Right lobe of liver (tissue), 6 donors: ENCODE data around the gene GFAP. TPM values are rescaled to one million over a fixed set of nuclear protein-coding genes. Genes with fewer than 3 reads are reported as not detected.

Source experiments
- ATAC-seq, 4 donors: fragments of 200-7000 bp; cut with Tn5 transposase; one replicate each; pipeline ENCODE4 v1.9.1; 2020; ENCODE audit warnings: mild to moderate bottlenecking in 4 of 4, moderate library complexity in 4 of 4
- DNase-seq, 3 donors: peaks; one replicate each; pipeline ENCODE4 v3.0.0-alpha.2; 2020
- H3K27ac ChIP-seq, 3 donors: fragments of 200-600 bp; one replicate each; pipeline ENCODE4 v1.8.0; 2022
- H3K27me3 ChIP-seq, 2 donors: fragments of 200-600 bp; one replicate each; pipeline ENCODE4 v1.8.0; 2022
- H3K36me3 ChIP-seq, 4 donors: fragments of 200-600 bp; sonication (generic) in 1 of 4; one replicate each; pipeline versions ENCODE4 v1.5.1 to v1.8.0; 2017 to 2022; ENCODE audit warnings: control low read depth in 1 of 4
- H3K4me1 ChIP-seq, 4 donors: fragments of 200-600 bp; sonication (generic) in 1 of 4; one replicate each; pipeline versions ENCODE4 v1.5.1 to v1.8.0; 2017 to 2022; ENCODE audit warnings: control low read depth in 1 of 4
- H3K4me3 ChIP-seq, 3 donors: fragments of 200-600 bp; one replicate each; pipeline ENCODE4 v1.8.0; 2022
- H3K9me3 ChIP-seq, 4 donors: fragments of 200-600 bp; sonication (generic) in 1 of 4; one replicate each; pipeline versions ENCODE4 v1.5.1 to v1.8.0; 2017 to 2022; ENCODE audit warnings: control low read depth in 1 of 4
- CTCF ChIP-seq, 4 donors: fragments of 200-600 bp in 3 of 4; fragments of 450-650 bp in 1 of 4; IDR thresholded peaks; one replicate each; pipeline versions ENCODE4 v1.5.1 to v1.8.0; 2016 to 2022; ENCODE audit warnings: antibody characterized with exemption in 4 of 4, mild to moderate bottlenecking in 2 of 4
- POLR2A ChIP-seq: fragments of 450-650 bp; IDR thresholded peaks from one replicate; pipeline ENCODE4 v1.6.1; 2017; ENCODE audit warnings: antibody characterized with exemption, mild to moderate bottlenecking
- whole genome bisulfite sequencing: methylation state at CpG from one replicate; pipeline ENCODE4 v1.1.6; 2018; ENCODE audit warnings: low coverage, low lambda C conversion rate; ENCODE audit not compliant: insufficient coverage; ENCODE audit errors: missing lambda C conversion rate; 5-methylcytosine and 5-hydroxymethylcytosine counted together
- intact Hi-C, 2 donors: fragments of 100-400 bp; cut with DNase I; formaldehyde crosslinking; loops; one replicate each; pipeline versions ENCODE4 v1.11.2 to v1.14.1; 2022
- total RNA-seq, 6 experiments: library from RNA; depleted of rRNA in 2 of 6; stranded (reverse); fragments of >200 nt in 2 of 6; fragmentation: NEBNext Ultra II Directional in 3 of 6; extraction: Animal tissue kit (Norgen Biotek cat#: 25700) in 3 of 6; gene quantifications; one replicate each; pipeline versions ENCODE4 v1.1.0 to v1.2.4, GENCODE V29; 2016 to 2023
- donor health status: DM: no; HTN: yes; CAD: no.
- donor health status: DM: no; HTN: no; CAD: no.
- donor health status: DM: no; HTN: no; CAD: no.
- donor health status: DM: no; HTN: yes; CAD: no.
- donor health status: DM: no; HTN: yes; CAD: no.

Gene GFAP
- total RNA-seq, 6 experiments from 2014 or later, result 0.18 to 0.50 (median 0.27) TPM

GRCh38 chr17:44878627-44879221 is 36.6 kb downstream of the GFAP start:
- intact Hi-C loops, result no loop called here
- ATAC-seq, result peak in 2 of 4 donors; percentile 32 to 43

GRCh38 chr17:44877121-44877520 is 38.2 kb downstream of the GFAP start:
- H3K9me3 ChIP-seq, result no peaks in the 10 kb centered on the region
- H3K27me3 ChIP-seq, result no peaks in the 10 kb centered on the region
- H3K27ac ChIP-seq, result no peak overlapping the region
- ATAC-seq (no peak), DNase-seq (no peak)
- intact Hi-C loops, result no loop called here
- peaks cover under 1 to 82% (median 26%) of the 10 kb centered on the region in 4 donors for H3K36me3 ChIP-seq
- TF ChIP-seq CTCF (IDR thresholded peaks at IDR 0.05) (no peak), POLR2A (no peak)
- H3K4me3 ChIP-seq, result no peak overlapping the region
- 82% methylated on average over 5 of the region's 5 CpGs for WGBS
- no peaks in the 10 kb centered on the region for H3K4me1 ChIP-seq

More at GRCh38 chr17:44878627-44879221, 36.6 kb downstream of the GFAP start:
- DNase-seq, result no peak
- Histone ChIP-seq H3K4me3 (no peak overlapping the region), H3K27me3 (no peaks in the 10 kb centered on the region), H3K9me3 (no peaks in the 10 kb centered on the region), H3K27ac (no peak overlapping the region), H3K4me1 (no peaks in the 10 kb centered on the region), H3K36me3 (peaks cover 0 to 85% (median 32%) of the 10 kb centered on the region in 4 donors)
- WGBS, result 39% methylated on average over 6 of the region's 6 CpGs
- TF ChIP-seq POLR2A (no peak), CTCF (IDR thresholded peaks at IDR 0.05) (peak; percentile 25 to 61 (median 56))

- Histone ChIP-seq H3K27ac (no peak overlapping the region), H3K27me3 (no peaks in the 10 kb centered on the region), H3K36me3 (peaks cover 5 to 81% (median 31%) of the 10 kb centered on the region in 4 donors), H3K4me1 (no peaks in the 10 kb centered on the region), H3K9me3 (no peaks in the 10 kb centered on the region), H3K4me3 (no peak overlapping the region)
- intact Hi-C loops, result no loop called here
- ATAC-seq, result no peak
- DNase-seq, result no peak
- TF ChIP-seq POLR2A (no peak), CTCF (IDR thresholded peaks at IDR 0.05) (no peak)
- WGBS, result 94% methylated on average over 5 of the region's 6 CpGs
These were observed 39.5 kb downstream of the GFAP start for GRCh38 chr17:44875761-44876160.

- H3K27me3 ChIP-seq, result no peaks in the 10 kb centered on the region
- no peak overlapping the region for H3K4me3 ChIP-seq
- no peak for TF ChIP-seq CTCF (IDR thresholded peaks at IDR 0.05)
- TF ChIP-seq POLR2A, result no peak
- H3K9me3 ChIP-seq, result no peaks in the 10 kb centered on the region
- ATAC-seq, result peak in 2 of 4 donors; percentile 21 to 28
- no peak overlapping the region for H3K27ac ChIP-seq
- WGBS, result 41% methylated on average over 2 of the region's 9 CpGs
- peaks cover 5 to 72% (median 21%) of the 10 kb centered on the region in 4 donors for H3K36me3 ChIP-seq
- DNase-seq, result no peak
- no peaks in the 10 kb centered on the region for H3K4me1 ChIP-seq
- intact Hi-C loops, result no loop called here
These were observed 43.0 kb downstream of the GFAP start for GRCh38 chr17:44872131-44872768.
